KOPT-K1 (cell line): ENCODE measurements around the gene ST8SIA6.

Experiments used
- H3K27ac ChIP-seq: fragments of 200-600 bp; sonication (generic); 2 replicates; pipeline ENCODE4 v1.5.1; 2016; ENCODE audit warnings: antibody characterized with exemption, mild to moderate bottlenecking, low read depth, low read length; ENCODE audit not compliant: poor library complexity, severe bottlenecking
- H3K36me3 ChIP-seq: fragments of 200-600 bp; sonication (generic); 2 replicates; pipeline ENCODE4 v1.5.1; 2017; ENCODE audit warnings: antibody characterized with exemption, mild to moderate bottlenecking, low read length, moderate library complexity; ENCODE audit not compliant: insufficient read depth
- H3K9me3 ChIP-seq: fragments of 200-600 bp; sonication (generic); 2 replicates; pipeline ENCODE4 v1.5.1; 2017; ENCODE audit warnings: antibody characterized with exemption, low read length, mild to moderate bottlenecking; ENCODE audit not compliant: insufficient read depth, poor library complexity, severe bottlenecking

The ST8SIA6 gene

DNA sequence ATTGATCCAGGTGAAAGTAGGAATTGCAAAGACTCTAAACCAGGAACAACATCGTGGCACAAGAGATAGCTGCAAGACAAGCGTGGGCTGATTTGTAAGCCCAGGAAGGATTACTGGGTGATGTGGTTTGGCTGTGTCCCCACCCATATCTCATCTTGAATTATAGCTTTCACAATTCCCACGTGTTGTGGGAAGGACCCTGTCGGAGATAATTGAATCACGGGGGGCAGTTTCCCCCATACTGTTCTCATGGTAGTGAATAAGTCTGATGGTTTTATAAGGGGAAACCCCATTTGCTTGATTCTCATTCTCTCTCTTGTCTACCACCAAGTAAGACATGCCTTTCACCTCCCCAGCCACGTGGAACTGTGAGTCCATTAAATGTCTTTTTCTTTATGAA, 59.5 kb downstream of the ST8SIA6 start:
- Histone ChIP-seq H3K36me3 (no peaks in the 10 kb centered on the region), H3K9me3 (no peaks in the 10 kb centered on the region), H3K27ac (no peak overlapping the region)

DNA sequence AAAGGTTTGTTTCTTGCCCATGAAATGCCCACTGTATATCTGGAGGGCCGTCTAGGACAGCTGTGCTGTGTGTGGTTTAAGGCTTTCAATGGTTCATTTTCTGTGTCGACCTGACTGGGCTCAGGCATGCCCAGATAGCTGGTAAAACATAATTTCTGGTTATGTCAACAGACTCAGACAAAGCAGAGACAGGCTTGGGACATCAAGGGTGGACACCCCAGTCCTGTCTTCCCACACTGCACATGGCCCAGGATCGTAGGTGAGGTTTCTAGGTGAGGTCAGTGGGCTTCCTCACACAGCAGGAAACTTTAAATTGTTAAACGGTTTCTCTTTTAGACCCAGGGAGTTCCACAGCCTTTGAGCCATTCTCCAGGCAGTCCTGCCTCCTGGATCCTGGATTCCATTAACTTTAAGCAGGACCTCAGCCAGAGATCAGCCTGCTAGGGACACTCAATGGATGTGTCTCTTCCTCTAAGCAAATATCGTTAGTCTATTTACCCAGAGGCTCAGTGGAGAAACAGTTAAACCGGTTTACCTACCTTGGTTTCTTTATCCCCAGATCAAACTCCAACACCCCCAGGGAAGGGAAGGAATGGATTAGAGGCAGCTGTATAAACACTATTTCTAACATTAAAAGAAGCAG, 66.4 kb downstream of the ST8SIA6 start:
- H3K27ac ChIP-seq: no peak overlapping the region
- no peaks in the 10 kb centered on the region for H3K9me3 ChIP-seq
- no peaks in the 10 kb centered on the region for H3K36me3 ChIP-seq

DNA sequence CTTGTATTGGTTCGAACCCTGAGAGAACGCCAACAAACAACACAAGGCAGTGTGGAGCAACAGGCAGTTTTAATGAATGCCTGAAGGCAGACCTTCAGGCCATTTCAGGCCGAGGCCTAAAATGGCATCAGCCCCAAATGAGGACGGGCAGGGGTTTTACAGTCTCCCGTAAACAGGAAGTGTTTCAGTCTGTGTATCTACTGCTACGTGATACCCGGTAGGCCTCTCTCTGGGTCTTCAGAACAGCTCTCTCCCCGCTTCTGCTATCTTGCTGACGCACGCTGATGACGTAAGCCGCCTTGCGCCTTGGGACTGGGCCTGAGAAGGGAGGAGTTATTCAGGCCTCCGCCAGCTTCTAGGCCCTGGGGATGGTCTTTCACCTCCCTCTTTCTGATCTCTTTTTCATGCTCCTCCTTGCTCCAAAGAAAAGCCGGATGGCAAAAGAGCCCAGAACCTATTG, 67.7 kb downstream of the ST8SIA6 start:
- no peak overlapping the region for H3K27ac ChIP-seq
- H3K9me3 ChIP-seq: no peaks in the 10 kb centered on the region
- no peaks in the 10 kb centered on the region for H3K36me3 ChIP-seq

DNA sequence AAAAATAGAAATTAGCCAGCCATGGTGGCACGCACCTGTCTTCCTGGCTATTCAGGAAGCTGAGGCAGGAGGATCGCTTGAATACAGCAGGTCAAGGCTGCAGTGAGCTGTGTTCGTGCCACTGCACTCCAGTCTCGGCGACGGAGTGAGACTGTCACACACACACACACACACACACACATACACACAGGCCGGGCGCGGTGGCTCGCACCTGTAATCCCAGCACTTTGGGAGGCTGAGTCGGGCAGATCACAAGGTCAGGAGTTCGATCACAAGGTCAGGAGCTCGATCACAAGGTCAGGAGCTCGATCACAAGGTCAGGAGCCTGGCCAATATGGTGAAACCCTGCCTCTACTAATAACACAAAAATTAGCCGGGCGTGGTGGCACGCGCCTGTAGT, 68.4 kb downstream of the ST8SIA6 start:
- H3K27ac ChIP-seq: no peak overlapping the region
- H3K9me3 ChIP-seq: no peaks in the 10 kb centered on the region
- no peaks in the 10 kb centered on the region for H3K36me3 ChIP-seq

DNA sequence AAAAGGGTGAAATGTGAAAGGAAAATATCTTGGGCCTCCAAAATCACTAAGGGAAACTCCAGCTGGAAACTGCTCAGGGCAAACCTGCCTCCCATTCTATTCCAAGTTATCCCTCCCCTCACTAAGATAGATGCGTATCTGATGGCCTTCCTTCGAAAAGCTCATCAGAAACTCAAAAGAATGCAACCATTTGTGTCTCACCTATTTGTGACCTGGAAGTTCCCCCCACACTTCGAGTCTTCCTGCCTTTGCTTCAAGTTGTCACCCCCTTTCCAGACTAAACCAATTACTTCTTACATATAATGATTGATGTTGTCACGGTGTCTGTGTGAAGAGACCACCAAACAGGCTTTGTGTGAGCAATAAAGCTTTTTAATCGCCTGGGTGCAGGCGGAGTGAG, 69.3 kb downstream of the ST8SIA6 start:
- Histone ChIP-seq H3K9me3 (no peaks in the 10 kb centered on the region), H3K36me3 (no peaks in the 10 kb centered on the region), H3K27ac (no peak overlapping the region)

DNA sequence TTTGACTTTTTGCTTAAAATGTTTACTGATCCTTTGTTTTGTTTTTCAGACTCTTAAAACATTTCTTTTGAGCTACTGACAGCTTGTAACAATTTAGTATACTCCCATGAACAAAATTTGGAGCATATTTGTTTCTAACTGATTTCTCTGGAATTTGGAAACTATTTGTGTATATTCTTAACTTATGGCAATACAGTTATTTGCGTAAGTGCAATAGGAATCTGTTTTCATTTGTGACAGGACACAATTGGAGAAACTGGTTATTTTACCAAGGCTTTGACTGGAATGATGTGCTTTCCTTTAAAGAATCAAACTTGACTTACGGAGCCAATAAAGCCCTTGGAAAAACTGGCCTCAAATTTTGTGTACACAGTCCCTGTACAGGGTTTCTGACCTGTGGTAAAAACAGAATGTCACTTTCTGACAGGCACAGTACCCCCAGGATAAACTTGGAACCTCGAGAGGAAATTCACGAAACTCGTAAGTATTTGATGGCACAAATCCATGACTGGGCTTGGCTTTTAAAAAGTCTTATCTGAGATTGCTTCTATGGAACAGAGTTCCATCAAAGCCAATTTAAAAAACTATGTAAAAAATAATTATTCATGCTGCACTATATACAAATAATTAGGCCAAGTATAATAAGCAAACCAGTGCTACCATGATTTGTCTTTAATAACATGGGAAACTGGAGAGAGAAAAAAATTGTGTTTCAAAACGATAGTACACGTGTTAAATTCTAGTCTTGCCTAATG, 70.4 kb downstream of the ST8SIA6 start:
- Histone ChIP-seq H3K27ac (no peak overlapping the region), H3K36me3 (no peaks in the 10 kb centered on the region), H3K9me3 (no peaks in the 10 kb centered on the region)

DNA sequence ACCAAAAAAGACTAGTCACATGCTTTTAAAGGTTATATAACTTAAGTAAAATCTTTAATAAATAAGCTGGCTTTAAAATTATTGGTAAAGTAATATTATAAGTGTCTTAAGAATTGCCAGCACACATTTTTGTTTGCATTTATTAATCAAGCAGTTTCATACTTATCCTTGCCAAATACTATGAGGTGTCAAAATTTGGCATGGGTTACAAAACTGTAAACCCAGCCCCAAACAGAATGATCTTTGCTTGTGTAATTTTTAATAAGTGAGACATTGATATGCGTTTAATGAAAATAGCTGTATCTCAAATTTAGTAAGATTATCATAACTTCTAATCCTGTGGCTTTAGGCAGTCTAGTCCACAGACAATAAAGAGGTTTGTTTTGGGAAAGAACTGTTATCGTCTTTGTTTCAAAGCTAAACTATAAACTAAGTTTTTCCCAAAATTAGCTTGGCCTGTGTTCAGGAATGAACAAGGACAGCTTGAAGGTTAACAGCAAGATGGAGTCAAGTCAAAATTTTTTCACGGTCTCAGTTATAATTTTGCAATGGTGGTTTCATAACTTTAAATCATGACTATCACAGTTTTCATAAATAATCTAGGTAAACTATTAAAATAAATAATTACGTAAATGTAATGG, 72.8 kb downstream of the ST8SIA6 start:
- Histone ChIP-seq H3K27ac (no peak overlapping the region), H3K9me3 (no peaks in the 10 kb centered on the region), H3K36me3 (no peaks in the 10 kb centered on the region)

DNA sequence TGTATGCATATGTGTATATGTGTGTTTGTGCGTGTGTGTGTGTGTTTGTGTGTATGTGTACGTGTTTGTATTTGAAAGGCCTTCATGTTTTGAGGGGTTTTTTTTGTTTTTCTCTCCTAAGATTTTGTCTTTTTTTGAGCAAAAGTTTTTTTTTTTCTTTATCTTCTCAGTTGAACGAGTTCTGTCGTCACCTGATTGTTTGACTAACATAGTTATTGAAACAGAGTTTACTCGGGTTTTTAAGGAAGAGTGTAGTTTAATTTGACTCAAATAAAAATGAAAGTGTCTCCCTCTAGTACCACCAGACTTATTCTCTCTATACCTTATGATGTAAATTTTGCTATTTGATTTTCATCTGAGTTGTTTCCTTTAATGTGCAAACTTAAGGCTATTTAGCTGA, 73.5 kb downstream of the ST8SIA6 start:
- H3K9me3 ChIP-seq: no peaks in the 10 kb centered on the region
- no peak overlapping the region for H3K27ac ChIP-seq
- H3K36me3 ChIP-seq: no peaks in the 10 kb centered on the region

DNA sequence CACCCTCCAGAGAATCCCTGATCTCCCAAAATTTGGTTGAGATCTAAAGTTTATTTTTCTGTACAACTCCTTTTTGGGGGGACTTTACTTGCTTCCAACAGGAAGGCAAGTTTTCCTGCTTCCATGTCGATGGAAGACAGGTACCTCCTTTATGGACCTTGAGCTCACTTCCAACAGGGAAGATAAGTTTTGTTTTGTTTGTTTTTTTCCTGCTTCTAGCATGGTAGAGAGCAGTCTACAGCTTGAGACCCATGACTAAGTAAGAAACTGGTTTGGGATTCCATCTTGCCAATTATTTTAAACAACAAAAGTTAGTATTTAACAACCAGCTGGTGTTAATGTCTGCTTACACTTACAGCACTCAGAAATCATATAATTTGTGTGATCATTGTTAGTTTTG, 74.4 kb downstream of the ST8SIA6 start:
- no peaks in the 10 kb centered on the region for H3K36me3 ChIP-seq
- H3K27ac ChIP-seq: no peak overlapping the region
- no peaks in the 10 kb centered on the region for H3K9me3 ChIP-seq

DNA sequence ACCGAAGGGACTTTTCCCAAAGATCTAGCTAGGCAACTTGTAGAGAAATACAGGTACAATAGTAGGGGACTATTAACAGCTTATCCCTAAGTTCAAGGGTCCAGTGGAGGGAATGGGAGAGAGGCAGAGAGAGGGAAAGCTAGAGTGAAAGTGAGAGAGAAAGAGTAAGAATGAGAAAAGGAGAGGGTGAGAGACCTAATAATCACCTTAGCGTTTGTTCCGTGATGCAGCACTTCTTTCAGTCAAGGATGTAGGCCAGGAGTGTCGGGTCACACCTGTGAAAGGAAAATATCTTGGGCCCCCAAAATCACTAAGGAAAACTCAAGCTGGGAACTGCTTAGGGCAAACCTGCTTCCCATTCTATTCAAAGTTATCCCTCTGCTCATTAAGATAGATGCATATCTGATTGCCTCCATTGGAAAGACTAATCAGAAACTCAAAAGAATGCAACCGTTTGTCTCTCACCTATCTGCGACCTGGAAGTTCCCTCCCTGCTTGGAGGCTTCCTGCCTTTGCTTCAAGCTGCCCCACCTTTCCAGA, 75.2 kb downstream of the ST8SIA6 start:
- H3K27ac ChIP-seq: no peak overlapping the region
- H3K36me3 ChIP-seq: no peaks in the 10 kb centered on the region
- H3K9me3 ChIP-seq: no peaks in the 10 kb centered on the region

DNA sequence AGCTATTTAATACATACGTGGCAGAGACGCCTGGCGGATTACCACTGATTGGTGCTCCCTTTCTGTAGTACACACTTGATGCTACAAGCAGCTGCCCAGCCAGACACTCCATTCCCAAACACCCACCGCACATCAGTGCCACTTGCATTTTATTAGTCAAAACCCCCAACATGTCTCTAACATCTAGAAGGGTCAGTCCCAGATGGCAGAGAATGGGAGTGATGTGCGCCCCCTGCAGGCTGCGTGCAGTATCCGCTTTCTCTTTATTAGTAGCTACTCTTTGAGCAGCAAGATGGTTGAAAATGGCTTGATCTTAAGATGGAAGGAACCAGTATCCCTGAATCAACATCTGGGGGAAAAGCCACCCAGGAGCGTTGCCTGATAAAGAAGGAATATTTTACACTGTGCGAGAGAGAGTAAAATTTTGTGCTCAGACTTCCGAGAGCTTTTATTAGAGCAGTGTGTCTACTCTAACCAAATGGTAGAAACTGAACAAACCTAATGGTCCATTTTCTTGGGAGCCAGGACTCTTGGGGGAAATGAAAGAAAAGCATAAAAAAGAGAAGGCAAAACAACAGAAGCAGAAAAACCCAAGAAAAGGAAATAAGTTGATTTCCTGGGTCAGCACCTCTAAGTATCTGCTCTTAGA, 78.3 kb downstream of the ST8SIA6 start:
- Histone ChIP-seq H3K36me3 (no peaks in the 10 kb centered on the region), H3K9me3 (no peaks in the 10 kb centered on the region), H3K27ac (no peak overlapping the region)

DNA sequence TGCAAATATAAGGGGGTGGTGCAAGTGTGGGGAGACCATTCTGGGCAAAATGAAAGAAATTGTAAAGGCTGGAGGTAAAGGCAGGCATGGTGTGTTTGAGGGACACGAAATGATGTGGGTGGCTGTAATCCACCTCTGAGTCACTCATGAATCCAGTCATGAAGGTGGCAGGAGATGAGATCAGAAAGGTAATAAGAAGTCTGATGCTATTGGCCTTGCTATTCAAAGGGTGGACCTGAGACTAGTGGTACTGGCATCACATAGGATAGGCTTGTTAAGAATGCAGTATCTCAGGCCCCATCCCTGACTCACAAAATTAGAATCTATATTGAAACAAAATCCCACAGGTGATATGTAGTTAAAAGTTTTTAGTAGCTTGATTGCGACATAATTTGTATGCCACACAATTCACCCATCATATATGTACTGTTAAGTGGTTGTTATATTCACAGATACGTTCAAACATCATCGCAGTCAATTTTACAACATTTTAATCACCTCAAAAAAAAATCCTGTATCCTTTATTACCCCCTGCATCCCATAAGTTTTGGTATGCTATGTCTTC, 85.6 kb downstream of the ST8SIA6 start:
- H3K36me3 ChIP-seq: no peaks in the 10 kb centered on the region
- H3K9me3 ChIP-seq: no peaks in the 10 kb centered on the region

DNA sequence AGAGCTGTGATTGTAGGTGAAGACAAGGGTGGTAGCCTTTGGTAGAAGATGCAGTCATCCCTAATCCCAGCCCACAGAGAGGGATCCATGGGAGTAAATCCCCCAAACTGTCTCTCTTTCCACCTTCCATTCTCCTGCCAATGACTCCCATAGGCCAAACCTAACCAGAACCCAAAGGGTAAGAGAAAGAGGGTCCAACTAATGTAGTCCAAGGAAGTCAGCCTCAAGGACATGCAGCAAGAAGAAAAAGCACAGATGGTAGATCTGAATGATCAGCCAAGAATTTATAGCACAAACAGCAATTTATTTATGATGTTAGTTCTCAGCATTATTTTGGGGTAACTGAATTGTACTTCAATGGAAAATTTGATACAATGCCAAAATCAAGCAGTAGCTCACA, 87.7 kb downstream of the ST8SIA6 start:
- Histone ChIP-seq H3K27ac (no peak overlapping the region), H3K36me3 (no peaks in the 10 kb centered on the region), H3K9me3 (no peaks in the 10 kb centered on the region)

More for the DNA sequence above, 85.6 kb downstream of the ST8SIA6 start:
- no peak overlapping the region for H3K27ac ChIP-seq

DNA sequence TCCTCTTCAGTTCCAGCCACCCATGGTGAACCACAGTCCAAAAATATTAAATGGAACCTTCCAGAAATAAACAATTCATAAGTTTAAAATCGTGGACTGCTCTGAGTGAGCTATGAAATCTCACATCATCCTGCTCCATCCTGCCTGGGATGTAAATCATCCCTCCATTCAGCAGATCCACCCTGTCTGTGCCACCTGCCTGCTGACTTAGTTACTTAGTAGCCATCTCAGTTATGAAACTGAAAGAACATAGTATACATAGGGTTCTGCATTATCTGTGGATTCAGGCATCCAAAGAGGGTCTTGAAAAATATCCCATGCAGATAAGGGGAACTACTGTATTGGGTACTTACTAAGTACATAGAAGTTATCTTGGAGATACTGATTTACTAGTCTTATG, 89.0 kb downstream of the ST8SIA6 start:
- Histone ChIP-seq H3K36me3 (no peaks in the 10 kb centered on the region), H3K9me3 (no peaks in the 10 kb centered on the region), H3K27ac (no peak overlapping the region)

DNA sequence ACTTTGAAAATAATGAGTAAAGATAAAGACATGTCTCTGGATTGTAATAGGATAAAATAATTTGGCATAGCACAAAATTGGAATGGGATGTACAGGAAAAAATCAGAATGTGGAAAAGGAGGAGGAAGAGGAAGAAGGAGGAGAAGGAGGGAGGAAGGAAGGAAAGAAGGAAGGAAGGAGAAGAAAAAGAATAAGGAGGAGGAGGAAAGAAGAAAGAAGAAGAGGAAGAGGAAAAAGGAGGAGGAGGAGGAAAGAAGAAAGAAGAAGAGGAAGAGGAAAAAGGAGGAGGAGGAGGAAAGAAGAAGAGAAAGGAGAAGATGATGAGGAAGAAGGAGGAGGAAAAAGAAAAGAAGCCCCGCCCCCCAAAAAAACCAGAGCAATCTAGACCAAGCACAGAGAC, 95.9 kb downstream of the ST8SIA6 start:
- Histone ChIP-seq H3K9me3 (no peaks in the 10 kb centered on the region), H3K27ac (no peak overlapping the region), H3K36me3 (no peaks in the 10 kb centered on the region)
